NCI-H1436 (cell line): ENCODE data around the gene HOTAIR.
A peak's percentile ranks its signal among the peaks of the same experiment; 100 is the strongest.

ENCODE experiments used
- DNase-seq: peaks from one replicate; lab custom pipeline; 2025; lab: John Stamatoyannopoulos, UW

The HOTAIR gene

DNA sequence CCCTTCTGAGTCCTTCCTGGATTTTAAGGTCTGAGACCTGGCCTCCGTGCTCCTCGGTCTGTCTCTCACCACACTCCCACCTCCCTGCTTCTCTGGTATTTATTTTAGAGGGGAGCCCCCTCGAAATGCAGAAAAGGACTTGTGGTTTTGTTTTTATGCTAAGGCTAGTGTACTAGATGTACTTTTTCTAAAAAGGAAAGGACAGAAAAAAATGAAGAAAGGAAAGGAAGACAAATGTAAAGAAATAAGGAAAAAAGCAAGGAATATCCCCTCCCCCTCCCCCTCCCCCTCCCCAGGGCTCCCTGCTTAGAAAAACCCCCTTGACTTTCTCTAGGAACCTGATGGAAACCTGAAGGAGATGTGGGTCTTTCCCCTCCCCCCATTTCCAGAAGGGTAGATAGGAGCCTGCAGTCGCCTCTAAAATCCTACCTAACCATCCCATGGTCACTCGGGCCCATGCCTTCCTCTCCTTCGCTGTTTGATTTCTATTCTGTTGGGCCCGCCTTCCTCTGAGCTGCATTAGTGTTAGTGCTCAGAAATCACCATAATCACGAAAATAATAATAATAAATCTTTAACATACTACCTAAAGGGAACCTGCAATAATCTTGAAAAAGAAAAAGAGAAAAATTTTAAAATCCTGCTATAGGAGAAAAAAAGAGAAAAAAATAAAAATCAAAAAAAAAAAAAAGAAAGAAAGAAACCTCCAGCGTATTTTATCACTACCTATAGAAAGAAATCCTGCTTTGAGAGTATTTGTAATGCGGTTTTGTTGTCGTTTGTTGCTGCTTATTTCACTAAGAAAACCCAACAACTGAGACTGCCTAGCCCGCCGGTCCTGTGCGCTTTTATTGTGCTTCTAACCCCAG lies 37.1 kb upstream of the HOTAIR start:
- DNase-seq = no peak

DNA sequence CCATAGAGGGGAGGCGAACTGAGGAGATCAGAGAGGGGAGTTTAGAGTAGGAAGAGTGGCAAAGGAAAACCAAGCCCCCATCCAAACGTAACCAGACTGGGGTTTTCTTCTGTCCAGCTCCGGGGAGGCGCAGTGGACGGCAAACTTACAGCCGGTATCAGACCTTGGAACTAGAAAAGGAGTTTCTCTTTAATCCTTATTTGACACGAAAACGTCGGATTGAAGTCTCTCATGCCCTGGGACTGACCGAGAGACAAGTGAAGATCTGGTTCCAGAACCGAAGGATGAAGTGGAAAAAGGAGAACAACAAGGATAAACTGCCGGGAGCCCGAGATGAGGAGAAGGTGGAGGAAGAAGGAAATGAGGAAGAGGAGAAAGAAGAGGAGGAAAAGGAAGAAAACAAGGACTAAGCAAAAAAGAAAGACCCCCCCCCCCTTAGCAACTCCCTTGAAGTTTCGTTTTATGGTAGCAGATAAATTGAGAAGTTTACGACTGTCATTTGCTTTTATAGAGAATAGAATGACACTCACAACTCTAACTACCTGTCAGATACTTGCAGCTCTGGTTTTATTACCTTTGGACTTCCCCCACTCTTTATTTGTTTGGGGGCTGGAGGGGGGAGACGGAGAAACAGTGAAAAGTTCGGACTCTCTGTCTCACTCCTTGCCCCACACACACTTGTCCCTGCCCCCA lies 36.4 kb upstream of the HOTAIR start:
- DNase-seq = no peak

DNA sequence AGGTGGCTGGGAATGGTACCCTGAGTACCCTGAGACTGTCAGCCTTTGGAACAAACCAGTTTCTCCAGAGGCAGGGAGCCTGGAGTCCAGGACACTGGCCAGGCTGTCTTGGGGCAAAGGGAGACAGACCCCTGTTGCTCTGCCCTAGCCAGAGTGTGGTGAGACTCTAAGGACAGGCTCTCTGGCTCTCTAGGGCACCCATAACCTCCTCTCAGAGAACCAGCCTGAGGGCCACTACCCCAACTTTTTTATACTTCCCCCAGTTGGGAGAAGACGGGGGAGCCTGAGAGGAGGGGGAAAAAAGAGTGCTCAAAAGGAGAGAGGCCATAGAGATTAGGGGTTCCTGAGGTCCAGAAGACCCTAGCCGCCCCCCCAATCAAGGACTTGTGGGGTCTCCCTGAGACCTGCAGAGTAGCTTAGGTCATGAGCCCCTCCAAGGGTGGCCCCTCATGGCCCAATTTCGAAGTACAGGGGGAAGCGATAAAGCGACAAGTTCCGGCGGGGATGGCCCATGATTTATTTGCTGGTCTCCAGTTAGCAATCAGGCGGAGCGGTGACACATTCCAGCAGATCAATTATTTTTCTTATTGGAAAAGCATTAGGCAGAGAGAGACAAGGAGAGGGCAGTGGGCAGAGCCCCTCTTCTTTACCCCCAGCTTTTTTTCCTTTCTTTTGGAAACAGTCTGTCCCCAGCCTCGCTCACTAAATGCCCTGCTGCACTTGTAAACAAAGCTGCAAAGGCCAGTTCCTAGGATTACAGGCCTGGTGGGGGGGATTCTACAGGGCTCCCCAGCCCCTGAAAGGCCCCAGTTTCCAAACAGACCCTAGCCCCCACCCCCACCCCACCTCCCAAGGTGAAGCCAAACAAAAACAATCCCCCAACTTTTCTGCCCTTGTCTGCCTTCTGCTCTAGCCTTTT lies 35.6 kb upstream of the HOTAIR start:
- no peak for DNase-seq

DNA sequence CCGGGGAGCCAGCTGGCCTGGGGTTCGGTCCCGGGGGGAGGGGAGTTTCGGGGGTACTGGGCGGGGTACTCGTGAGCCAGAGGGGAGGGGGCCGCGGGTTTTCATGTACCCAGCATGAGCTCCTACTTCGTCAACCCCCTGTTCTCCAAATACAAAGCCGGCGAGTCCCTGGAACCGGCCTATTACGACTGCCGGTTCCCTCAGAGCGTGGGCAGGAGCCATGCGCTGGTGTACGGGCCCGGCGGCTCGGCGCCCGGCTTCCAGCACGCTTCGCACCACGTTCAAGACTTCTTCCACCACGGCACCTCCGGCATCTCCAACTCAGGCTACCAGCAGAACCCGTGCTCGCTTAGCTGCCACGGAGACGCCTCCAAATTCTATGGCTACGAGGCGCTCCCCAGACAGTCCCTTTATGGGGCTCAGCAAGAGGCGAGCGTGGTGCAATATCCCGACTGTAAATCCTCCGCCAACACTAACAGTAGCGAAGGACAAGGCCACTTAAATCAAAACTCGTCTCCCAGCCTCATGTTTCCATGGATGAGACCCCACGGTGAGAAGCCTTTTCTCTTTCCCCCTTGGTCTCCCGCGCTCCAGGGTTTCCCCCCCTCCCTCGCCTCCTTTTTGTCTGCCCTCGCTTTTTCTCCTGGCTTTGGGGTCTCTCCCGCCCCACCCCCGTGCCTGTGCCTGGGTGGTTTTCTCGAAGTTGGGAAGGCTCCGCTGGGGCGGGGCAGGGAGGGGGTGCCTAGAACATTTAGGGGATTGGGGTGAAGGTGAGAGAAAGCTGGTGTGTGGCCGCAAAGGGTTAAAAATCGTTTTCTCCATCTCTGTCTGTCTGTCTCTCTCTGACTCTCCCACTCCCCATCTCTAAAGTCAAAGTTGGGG lies 34.7 kb upstream of the HOTAIR start:
- no peak for DNase-seq

DNA sequence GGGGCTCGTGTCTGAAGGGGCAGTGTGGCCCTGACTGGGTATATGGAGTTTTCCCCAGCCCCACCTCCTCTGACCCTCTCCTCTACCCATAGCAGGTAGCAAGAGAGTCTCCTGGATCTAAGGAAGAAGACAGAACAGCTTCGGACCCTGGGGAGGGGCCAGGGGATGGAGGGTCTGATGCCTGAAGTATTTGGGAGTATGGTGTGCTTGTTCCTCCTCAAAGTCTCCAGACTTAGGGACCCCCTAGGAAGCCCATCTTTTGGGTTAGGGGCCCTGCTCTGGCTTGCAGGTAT lies 33.5 kb upstream of the HOTAIR start:
- no peak for DNase-seq

DNA sequence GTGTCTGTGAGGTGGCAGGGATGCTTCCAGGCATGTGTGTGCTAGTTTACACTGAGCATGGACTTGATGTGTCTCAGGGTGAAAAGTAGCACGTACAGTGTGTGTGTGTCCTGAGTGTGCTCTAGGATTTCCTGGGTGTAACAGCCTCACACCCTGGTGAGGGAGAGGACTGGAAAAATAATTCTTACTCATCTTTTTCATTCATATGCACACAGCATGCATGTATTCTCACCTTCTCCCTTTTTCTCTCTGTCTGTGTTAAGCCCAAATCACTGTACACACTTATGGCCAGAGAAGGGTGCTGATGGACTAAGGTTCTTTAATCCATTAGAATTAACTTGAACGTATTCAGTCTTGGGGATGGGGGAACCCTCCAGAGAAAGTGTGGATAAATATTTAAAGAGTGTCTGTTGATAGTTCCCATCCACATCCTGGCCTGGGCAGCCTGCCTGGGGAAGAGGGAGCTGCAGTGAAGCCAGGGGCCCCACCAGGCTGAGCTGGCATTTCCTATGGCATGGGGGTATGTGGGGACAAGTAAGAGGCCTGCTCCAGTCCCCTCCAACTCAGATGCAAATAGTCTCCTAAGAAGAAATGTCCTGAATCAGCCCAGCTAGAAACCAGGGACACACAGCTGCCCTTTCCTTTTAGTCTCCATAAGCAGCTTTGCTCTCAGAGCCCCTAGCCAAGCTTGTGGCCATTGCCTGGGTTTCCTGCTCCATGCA lies 32.9 kb upstream of the HOTAIR start:
- DNase-seq = no peak

DNA sequence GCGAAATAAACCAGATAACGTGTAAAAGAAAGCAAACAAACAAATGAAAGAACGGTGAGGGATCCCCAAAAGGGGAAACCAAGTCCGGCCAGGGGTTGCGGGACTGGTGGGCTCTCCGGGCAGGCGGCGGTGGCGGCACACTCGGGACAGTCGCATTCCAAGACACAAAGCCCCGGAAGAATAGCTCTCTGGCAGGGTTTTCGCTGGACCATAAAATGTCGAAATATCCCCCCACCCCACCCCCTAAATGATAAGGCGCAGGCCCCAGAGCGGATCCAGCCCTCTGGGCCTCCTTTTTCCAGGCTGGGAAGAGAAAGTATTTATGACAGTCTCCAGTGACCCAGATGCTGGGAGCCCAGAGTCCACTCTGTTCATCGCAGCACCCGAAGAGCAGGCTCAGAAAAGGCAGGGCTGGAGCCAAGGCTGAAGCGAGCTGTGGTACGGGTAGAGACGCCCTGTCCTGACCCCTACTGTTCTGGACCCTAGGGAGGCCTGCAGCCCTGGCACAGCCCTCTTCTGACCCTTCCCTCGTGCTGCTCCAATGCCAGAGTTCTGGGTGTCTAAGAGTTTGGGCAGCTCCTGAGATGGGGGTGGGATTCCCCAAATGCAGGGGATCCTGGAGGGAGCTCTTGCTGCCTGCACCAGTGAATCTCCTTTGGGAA lies 31.9 kb upstream of the HOTAIR start:
- no peak for DNase-seq

DNA sequence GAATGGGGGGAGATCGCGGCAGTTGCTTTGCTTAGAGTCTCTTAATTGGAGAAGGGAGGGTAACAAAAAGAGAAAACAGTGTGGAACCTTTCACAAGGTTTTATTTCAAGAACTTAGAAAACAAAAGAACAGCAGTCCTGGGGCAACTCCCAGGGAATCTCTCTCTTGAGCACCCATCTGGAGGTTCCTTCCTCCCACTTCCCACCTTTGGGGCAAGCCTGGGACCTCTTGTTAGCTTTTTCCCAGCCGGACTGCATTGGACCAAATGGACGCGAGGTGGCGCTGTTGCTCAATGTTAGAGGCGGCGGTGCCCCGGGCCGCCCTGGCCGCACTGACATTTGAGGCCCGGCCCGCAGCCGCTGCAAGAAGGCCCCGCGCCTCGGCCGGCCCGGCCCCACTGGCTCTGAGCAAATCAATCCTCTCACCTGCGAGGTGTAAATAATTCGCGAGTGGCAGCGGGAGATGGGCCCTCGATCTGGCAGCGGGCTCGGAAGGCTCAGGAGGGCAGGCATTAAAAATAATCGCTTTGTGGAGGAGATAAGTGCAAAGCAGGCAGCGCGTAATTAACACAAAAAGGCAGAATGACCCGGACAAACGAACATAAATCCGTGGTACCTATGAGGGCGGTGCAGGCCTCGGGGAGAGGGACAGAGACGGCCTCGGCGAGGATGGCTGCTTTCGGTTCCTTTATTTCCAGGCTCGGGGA lies 31.3 kb upstream of the HOTAIR start:
- DNase-seq = peak; percentile 64

DNA sequence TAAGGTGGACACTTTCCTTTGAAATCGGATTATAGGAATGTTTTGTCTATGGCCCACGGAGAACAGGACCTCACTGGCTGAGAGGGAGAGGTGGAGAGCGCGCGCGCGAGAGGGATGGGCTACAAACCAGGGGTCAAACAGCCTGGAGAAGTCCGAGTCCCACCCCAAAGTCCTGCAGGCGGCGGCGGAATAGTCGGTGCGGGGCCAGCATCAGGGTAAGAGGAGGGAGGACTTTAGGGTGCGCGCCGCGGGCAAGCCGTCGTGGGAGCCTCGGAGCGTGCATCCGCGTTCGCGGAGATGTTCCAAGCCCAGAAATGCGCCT lies 30.7 kb upstream of the HOTAIR start:
- DNase-seq = no peak

DNA sequence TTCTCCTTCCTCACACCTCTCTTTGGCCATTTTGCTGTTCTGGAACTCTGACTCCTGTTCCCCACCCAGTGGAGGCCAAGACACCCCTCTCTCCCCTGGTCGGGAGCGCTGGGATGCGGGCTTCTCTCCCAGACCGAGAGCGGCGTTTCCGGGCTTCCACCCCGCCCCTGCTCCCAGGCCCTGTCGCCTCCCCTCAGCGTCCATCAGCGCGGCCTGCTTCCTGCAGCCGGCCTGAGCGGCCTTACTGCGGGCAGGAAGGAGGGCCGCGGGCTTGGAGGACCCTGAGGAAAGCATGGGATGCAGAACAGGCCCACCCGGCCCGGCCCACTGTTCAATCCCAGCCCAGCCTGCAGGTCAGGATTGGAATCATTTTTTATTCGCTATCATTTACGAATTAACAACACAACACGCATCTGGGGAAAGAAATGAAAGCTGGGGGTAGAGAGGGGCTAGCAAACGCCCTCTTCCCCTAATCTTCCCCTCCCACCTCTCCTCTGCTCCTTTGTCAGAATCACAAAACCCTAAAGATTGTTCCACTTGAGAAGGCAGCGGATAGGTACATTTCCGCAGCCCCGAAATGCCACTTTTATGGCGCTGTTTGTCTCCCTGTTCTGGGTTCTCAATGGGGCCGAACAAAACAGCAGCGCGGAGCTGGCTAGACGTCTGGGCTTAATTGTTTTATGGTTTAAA lies 30.2 kb upstream of the HOTAIR start:
- no peak for DNase-seq

DNA sequence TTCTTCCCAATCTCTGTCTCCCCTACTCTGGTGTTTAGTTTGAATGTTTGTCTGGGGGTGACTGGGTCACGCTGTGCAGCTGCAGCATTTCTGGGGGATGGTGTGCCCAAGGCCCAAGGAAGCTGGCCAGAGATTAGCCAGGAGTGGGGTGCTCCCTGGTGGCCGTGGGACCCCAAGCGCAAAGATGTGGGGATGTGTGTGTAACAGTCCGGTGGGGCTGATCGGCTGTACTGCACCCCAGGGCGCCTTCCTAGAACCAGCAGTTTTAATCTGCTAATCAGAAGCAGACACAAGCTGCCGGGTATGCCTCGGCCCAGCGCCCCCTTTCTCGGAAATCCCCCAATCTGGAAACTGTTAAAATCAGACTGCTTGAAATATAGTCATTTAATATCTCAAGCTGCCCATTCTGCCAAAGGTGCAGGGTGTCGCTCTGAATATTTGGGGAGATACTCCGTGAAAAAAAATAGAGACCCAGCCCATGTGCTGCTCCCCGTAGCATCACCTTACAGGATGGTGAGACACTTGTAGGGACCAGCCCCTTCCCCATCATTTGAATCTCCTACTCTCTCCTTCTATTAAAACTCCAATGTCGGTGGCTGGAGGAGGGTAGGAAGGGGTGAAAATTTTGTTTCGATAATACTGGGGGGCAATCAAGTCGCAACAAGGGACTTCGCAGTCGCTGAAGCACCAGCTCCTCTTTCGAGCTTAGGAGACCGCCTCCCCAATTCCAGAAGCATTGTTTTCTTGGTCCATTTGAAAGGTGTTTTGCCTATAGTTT lies 29.5 kb upstream of the HOTAIR start:
- no peak for DNase-seq

DNA sequence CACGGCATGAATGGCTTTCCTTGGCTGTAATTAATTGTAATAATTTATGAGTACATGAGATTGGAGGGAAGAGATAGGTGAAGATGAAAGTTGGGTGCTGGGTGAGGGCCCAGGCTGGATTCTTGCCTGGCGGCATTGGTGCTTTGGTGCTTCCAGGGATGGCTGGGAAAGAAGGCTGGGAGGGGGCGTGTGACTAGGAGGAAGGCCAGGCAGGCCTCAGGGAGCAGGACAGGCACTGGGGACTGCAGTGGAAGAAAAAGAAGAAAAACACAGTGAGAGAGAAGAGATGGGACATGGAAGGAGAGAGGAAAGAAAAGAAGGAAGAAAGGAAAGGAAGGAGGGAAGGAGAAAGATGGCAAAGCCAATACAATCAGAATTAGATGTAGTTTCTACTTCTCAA lies 28.9 kb upstream of the HOTAIR start:
- no peak for DNase-seq

DNA sequence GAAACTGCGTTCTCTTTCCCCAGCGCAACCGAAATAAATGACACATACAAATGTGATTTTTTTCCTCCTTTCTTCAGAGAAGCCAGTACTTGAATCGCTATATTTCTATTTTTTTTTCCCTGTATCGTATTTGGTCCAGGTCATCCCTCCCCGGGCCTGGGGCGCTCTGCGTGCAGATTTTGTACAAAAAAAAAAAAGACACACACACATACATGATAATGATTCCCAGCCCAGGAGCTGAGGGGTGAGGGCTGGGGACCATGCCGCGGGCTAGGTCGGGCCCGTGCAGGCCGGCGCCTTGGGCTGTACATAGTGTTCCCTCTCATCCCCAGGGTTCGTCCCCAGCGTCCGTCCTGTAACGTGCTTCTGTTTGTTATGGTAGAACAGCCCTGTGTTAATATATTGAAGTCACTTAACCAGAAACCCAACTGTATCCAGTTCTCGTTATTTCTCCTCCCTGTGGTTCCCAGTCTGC lies 28.2 kb upstream of the HOTAIR start:
- no peak for DNase-seq

DNA sequence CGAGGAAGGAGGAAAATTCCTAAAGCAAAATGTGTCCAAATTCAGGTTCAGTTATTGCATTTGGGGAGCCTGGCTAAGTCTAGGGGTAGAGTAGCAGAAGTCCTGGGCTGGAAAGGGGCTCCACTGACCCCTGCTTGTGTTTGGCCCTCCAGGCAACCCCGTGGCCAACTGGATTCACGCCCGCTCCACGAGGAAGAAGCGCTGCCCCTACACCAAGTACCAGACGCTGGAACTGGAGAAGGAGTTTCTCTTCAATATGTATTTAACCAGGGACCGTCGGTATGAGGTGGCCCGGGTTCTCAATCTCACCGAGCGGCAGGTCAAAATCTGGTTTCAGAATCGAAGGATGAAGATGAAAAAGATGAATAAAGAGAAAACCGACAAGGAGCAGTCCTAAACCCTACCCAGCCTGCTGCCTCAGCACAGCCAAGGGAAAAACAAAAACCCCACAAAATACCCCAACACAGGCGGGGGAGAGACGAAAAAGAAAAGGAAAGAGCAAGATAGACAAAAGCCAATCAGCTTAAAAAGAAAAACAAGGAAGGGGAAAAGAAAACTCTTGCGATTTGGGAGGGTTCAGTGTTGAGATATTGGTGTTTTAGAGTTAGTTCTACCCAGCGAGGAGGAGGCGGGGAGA lies 27.6 kb upstream of the HOTAIR start:
- DNase-seq = no peak

DNA sequence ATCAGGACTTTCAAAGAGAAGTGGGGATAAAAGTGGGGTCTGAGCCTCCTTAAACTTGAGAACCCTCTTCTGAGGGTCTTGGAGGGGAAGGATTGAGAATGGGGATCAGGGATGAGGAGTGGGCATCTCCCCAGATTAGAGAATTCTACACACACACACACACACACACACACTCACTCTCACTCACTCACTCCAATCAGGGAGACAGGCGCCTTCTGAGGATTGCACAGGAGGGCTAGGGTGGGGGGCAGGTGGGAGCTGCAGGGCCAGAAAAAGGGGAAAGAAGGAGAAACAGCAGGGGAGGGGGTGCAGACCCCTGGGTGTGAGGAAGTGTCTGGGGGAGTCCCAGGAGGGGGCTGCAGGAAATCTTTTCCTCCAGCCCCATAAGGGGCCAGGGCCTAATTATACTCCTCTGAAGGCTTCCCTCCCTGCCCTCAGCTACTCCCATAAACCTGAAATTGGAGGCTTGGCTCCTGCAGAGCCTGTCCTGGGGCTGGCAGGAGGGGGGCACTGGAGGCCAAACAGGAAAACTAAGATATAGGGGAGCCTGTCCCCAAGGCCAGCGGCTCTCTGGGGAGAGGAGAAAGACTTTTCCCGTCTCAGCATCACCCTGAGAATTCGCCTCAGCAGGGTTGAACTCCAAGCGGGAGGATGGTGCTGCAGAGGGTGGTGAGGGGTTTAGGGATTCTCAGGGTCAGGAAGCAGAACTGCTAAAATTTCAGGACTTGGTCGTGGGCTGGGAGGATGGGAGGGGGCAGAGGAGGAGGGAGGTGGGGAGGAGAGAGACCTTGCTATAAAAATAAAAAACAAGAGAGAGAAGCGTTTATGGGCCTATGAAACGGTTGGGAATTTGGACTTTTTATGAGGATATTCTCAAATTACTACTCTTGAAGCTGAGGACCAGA lies 26.8 kb upstream of the HOTAIR start:
- DNase-seq = no peak

DNA sequence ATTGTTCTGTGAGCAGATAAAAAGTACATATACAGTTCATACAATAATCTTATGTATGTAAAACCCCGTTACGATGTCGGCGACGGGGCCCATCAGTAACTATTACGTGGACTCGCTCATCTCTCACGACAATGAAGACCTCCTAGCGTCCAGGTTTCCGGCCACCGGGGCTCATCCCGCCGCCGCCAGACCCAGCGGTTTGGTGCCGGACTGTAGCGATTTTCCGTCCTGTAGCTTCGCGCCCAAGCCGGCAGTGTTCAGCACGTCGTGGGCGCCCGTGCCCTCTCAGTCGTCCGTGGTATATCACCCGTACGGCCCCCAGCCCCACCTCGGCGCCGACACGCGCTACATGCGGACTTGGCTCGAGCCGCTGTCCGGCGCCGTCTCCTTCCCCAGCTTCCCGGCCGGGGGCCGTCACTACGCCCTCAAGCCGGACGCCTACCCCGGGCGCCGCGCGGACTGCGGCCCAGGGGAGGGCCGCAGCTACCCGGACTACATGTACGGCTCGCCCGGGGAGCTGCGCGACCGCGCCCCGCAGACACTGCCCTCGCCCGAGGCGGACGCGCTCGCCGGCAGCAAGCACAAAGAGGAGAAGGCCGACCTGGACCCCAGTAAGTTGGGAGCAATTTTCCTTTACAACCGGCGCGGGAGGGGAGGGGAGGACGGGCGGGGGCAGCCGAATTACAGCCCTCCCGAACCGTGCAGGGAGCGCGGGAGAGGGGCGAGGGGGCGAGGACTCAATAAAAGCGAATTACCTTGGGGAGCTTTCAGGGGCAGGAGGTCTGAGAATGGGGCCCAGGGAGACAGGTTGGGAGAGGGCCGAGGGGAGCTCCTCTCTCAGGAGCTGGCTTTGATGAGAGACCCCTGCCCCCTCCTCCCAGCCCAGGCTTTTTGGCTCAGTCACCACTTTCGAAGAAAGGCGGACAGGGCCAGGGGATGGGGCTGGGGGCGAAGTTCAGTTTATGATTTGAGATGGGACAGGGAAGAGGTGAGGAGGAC lies 25.7 kb upstream of the HOTAIR start, which contains the start of gene HOXC9:
HOXC9 (plus strand) TSS at position 46 of the 999 bp plus-strand sequence; CDS start at position 74, 28 bp downstream.
- DNase-seq = no peak
